ENCODE data around the gene RGS21. TPM values are rescaled to one million over a fixed set of nuclear protein-coding genes. Genes with fewer than 3 reads are reported as not detected.

RGS21 gene
- total and polyA plus RNA-seq, 10 of the 15 experiments (the other 5 are each of a cell fraction or from before 2014, with no cell fraction given), result not detected

- TF ChIP-seq, protein P1, sequence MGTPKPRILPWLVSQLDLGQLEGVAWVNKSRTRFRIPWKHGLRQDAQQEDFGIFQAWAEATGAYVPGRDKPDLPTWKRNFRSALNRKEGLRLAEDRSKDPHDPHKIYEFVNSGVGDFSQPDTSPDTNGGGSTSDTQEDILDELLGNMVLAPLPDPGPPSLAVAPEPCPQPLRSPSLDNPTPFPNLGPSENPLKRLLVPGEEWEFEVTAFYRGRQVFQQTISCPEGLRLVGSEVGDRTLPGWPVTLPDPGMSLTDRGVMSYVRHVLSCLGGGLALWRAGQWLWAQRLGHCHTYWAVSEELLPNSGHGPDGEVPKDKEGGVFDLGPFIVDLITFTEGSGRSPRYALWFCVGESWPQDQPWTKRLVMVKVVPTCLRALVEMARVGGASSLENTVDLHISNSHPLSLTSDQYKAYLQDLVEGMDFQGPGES (IDR thresholded peaks at IDR 0.05), result no peak
- no peak for TF ChIP-seq BCLAF1 (IDR thresholded peaks at IDR 0.05)
- TF ChIP-seq IRF4 (IDR thresholded peaks at IDR 0.05; ENCODE audit: low read depth, low read length), result no peak
- no peak for TF ChIP-seq IKZF2 (IDR thresholded peaks at IDR 0.05)
- no peak for TF ChIP-seq KAT2A (conservative IDR thresholded peaks at IDR 0.05; ENCODE audit: control insufficient read depth, low read depth, low read length)
- TF ChIP-seq MEF2A (IDR thresholded peaks at IDR 0.05; ENCODE audit: insufficient read depth, low read depth, low read length), result no peak
- no peak for TF ChIP-seq NRF1 (conservative IDR thresholded peaks at IDR 0.05; ENCODE audit: low read depth, low read length)
These were observed 46.4 kb upstream of the RGS21 start (continued) for GRCh38 chr1:192270398-192270797.

DNA sequence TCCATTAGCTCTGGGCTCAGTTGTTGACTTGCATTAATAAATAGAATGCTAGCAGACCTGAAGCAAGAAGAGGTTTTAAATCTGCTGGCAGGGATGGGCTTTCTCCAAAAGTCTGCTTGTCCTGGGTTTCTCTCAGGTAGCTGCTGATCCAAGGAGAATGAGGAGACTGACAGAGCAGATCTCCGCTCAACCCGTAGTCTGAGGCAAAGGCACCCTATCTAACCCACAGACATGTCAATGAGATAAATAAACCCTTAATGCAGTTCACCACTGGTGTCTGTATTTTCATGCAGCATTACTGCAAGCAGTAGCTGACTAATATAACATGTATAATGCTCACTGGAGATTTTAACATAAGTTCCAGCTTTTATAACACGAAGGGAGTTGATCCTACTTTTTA lies 44.1 kb upstream of the RGS21 start:
- FAIRE-seq (no peak), ATAC-seq (no peak), DNase-seq (ENCODE audit: low read depth, low spot score) (no peak)
- POLR2A ChIA-PET, result no interaction called here
- H2AFZ ChIP-seq (ENCODE audit: control insufficient read depth, low read depth, low read length), result no peak overlapping the region
- no peaks in the 10 kb centered on the region for H3K4me1 ChIP-seq (ENCODE audit: control insufficient read depth, insufficient read depth, low read length)
- no peaks in the 10 kb centered on the region for H4K20me1 ChIP-seq (ENCODE audit: control insufficient read depth, insufficient read depth)
- RAD21 ChIA-PET (ENCODE audit: unreplicated experiment), result no interaction called here
- no peak overlapping the region for H3K4me3 ChIP-seq
- BruUV-seq (replicated peaks), result no TSS peak
- no peak overlapping the region for H3K4me2 ChIP-seq (ENCODE audit: control insufficient read depth, insufficient read depth)
- H3K27me3 ChIP-seq (replicated peaks in 1 of 2; ENCODE audit: control insufficient read depth in 2 of 2, insufficient read depth in 2 of 2, low read length in 1 of 2), result no peaks in the 10 kb centered on the region
- WGBS (ENCODE audit: insufficient coverage, insufficient replicate concordance, low lambda C conversion rate, missing lambda C conversion rate), result 15% methylated on average over 3 of the region's 3 CpGs
- intact Hi-C loops (cut with micrococcal nuclease; ENCODE audit: unreplicated experiment) (no loop called here), in situ Hi-C loops (cut with MboI) (no loop called here)
- no peaks in the 10 kb centered on the region for H3K79me2 ChIP-seq (ENCODE audit: control insufficient read depth, insufficient read depth, low read length)
- SMC1A ChIA-PET (ENCODE audit: uncharacterized antibody, unreplicated experiment), result no interaction called here
- no peak overlapping the region for H3K27ac ChIP-seq (ENCODE audit: control insufficient read depth, insufficient read depth)
- H3K9me3 ChIP-seq (replicated peaks; ENCODE audit: control insufficient read depth, insufficient read depth, low read length), result no peaks in the 10 kb centered on the region
- CTCF ChIA-PET, result no interaction called here
- H3K36me3 ChIP-seq (ENCODE audit: control insufficient read depth in 2 of 2, insufficient read depth in 2 of 2, low read length in 1 of 2), result no peaks in the 10 kb centered on the region
- H3K9ac ChIP-seq (ENCODE audit: control insufficient read depth, insufficient read depth, low read length), result no peak overlapping the region
- no peak for TF ChIP-seq PAX8 (IDR thresholded peaks at IDR 0.05)
- TF ChIP-seq BMI1 (IDR thresholded peaks at IDR 0.05; ENCODE audit: borderline replicate concordance), result no peak
- TF ChIP-seq BCLAF1 (IDR thresholded peaks at IDR 0.05), result no peak
- TF ChIP-seq SIN3A (IDR thresholded peaks at IDR 0.05; ENCODE audit: low read depth, low read length), result no peak
- TF ChIP-seq RCOR1 (conservative IDR thresholded peaks at IDR 0.05; ENCODE audit: low read depth, low read length), result no peak
- TF ChIP-seq FOS (IDR thresholded peaks at IDR 0.05; ENCODE audit: borderline replicate concordance, extremely low read depth, insufficient read length), result no peak
- TF ChIP-seq HSF1 (IDR thresholded peaks at IDR 0.05; ENCODE audit: low read depth, low read length), result no peak
- TF ChIP-seq ZNF24 (IDR thresholded peaks at IDR 0.05), result no peak
- TF ChIP-seq MEF2B (IDR thresholded peaks at IDR 0.05; ENCODE audit: partially characterized antibody, poor library complexity, severe bottlenecking), result no peak

All from GM12878 (cell line).